RWPE2 (cell line): ENCODE results near the gene KCTD11.

Source experiments
- ATAC-seq: fragments of 200-7000 bp; cut with Tn5 transposase; 3 replicates; pipeline ENCODE4 v1.9.1; 2021; ENCODE audit warnings: low read depth
- DNase-seq: peaks from one replicate; pipeline ENCODE4 v3.0.0-alpha.2; 2020; ENCODE audit warnings: low spot score
- H3K27ac ChIP-seq: fragments of 450-650 bp; 2 replicates; pipeline ENCODE4 v1.5.1; 2017; ENCODE audit warnings: mild to moderate bottlenecking; ENCODE audit not compliant: poor library complexity, severe bottlenecking
- H3K27me3 ChIP-seq: fragments of 250-450 bp; sonication (Bioruptor Pico); 2 replicates; pipeline ENCODE4 v1.5.1; 2021; ENCODE audit warnings: mild to moderate bottlenecking, moderate library complexity; ENCODE audit not compliant: insufficient read depth, poor library complexity, severe bottlenecking
- H3K36me3 ChIP-seq: fragments of 250-450 bp; sonication (Bioruptor Pico); 2 replicates; pipeline ENCODE4 v1.5.1; 2020; ENCODE audit warnings: low read depth, mild to moderate bottlenecking, moderate library complexity
- H3K4me1 ChIP-seq: fragments of 250-450 bp; sonication (Bioruptor Pico); 2 replicates; pipeline ENCODE4 v1.5.1; 2021; ENCODE audit warnings: mild to moderate bottlenecking, moderate library complexity; ENCODE audit not compliant: insufficient read depth, poor library complexity, severe bottlenecking
- H3K4me3 ChIP-seq: fragments of 250-450 bp; sonication (Bioruptor Pico); 2 replicates; pipeline ENCODE4 v1.5.1; 2021; ENCODE audit warnings: mild to moderate bottlenecking, moderate library complexity; ENCODE audit not compliant: severe bottlenecking
- H3K9me3 ChIP-seq: fragments of 250-450 bp; sonication (Bioruptor Pico); 2 replicates; pipeline ENCODE4 v1.5.1; 2021; ENCODE audit warnings: mild to moderate bottlenecking, moderate library complexity; ENCODE audit not compliant: severe bottlenecking
- TF ChIP-seq, protein P1 (sequence below): fragments of 450-650 bp; IDR thresholded peaks from one replicate; pipeline ENCODE4 v1.5.1; 2017; ENCODE audit warnings: mild to moderate bottlenecking, moderate library complexity; ENCODE audit not compliant: poor library complexity, severe bottlenecking

Gene KCTD11

DNA sequence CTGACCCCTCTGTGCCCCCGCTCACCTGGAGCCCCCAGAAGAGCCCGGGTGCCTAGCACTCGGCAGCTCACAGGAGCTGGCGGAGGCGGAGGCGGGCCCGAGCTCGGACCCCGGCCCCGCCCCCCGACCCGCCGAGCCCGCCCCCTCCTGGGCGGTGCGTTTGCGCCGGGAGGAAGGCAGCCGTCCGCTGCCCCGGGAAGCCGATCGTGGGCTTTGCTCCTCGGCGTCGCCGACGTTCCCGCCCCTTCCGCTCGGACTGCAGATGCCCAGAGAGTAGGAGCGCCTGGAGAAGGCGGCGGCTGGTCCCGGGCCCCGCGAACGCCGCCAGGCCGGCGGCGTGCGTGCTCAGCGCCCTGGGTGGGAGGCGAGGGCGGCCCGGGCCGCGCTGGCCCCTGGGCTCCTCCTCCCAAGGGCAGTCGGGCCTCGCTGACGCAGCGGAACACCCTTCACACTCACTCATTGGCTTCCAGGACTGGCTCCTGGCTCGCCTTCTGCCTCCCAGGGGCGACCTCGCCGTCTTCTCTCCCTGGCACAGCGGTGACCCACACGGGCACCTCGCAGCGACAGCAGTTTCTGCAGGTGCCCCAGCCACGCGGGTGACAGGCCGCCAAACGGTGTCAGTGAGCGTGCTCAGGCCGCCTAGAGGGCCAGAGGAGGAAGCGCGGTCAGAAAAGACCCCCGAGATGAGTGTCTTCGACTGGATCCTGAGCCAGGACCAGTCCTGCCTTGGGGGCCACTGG, 42.7 kb downstream of the KCTD11 start, which contains the start of gene PLSCR3:
Gene PLSCR3, minus strand, starts transcription at position 74 of the 740 bp plus-strand sequence. CDS start 415 bp downstream, outside the sequence.
- no peaks in the 10 kb centered on the region for H3K4me1 ChIP-seq
- TF ChIP-seq, protein P1, sequence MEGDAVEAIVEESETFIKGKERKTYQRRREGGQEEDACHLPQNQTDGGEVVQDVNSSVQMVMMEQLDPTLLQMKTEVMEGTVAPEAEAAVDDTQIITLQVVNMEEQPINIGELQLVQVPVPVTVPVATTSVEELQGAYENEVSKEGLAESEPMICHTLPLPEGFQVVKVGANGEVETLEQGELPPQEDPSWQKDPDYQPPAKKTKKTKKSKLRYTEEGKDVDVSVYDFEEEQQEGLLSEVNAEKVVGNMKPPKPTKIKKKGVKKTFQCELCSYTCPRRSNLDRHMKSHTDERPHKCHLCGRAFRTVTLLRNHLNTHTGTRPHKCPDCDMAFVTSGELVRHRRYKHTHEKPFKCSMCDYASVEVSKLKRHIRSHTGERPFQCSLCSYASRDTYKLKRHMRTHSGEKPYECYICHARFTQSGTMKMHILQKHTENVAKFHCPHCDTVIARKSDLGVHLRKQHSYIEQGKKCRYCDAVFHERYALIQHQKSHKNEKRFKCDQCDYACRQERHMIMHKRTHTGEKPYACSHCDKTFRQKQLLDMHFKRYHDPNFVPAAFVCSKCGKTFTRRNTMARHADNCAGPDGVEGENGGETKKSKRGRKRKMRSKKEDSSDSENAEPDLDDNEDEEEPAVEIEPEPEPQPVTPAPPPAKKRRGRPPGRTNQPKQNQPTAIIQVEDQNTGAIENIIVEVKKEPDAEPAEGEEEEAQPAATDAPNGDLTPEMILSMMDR: no peak
- H3K27ac ChIP-seq: peak within 1 kb of the TSS; percentile 73
- peak; percentile 79 for ATAC-seq
- peak within 1 kb of the TSS; percentile 76 for H3K4me3 ChIP-seq
- H3K27me3 ChIP-seq: no peaks in the 10 kb centered on the region
- H3K9me3 ChIP-seq: no peaks in the 10 kb centered on the region
- H3K36me3 ChIP-seq: peaks cover 32% of the 10 kb centered on the region
- peak; percentile 86 for DNase-seq

DNA sequence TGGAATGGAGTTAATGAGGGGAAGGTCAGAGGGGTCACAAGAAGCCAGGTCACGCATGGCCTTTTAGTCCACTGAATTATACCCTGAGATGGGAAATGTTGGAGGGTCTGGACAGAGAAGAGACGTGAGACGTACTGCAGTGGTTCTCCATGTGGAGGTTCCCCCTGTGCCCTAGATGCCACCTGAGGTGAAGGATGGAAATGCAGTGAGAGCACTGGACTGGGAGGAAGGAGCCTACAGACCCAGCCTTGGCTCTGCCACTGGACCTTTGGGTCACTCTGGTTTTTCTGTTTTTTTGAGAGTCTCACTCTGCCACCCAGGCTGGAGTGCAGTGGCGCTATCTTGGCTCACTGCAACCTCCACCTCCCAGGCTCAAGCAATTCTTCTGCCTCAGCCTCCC, 44.2 kb downstream of the KCTD11 start:
- no peak for ATAC-seq
- TF ChIP-seq, protein P1: no peak
- Histone ChIP-seq H3K4me3 (no peak overlapping the region), H3K36me3 (peaks cover 21% of the 10 kb centered on the region), H3K9me3 (no peaks in the 10 kb centered on the region), H3K27ac (no peak overlapping the region), H3K27me3 (no peaks in the 10 kb centered on the region), H3K4me1 (peaks cover 7% of the 10 kb centered on the region)
- DNase-seq: no peak

DNA sequence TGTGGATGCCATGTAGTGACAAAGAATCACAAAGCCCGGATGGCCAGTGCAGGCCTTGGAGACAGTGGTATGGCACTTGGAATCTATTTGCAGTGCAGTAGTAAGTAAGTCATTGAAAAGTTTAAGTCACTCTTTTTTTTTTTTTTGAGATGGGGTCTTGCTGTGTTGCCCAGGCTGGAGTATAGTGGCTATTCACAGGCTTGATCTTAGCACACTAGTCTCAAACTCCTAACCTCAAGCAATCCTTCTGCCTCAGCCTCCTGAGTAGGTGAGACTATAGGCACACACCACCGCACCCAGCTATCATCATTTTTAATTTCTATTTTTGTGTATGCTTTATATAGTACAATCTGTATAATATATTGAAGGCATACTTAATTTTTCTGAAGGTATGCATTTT, 46.6 kb downstream of the KCTD11 start:
- Histone ChIP-seq H3K4me1 (peaks cover 7% of the 10 kb centered on the region), H3K9me3 (no peaks in the 10 kb centered on the region), H3K27me3 (no peaks in the 10 kb centered on the region), H3K4me3 (no peak overlapping the region), H3K27ac (no peak overlapping the region), H3K36me3 (peaks cover 17% of the 10 kb centered on the region)
- TF ChIP-seq, protein P1: no peak
- ATAC-seq (no peak), DNase-seq (no peak)

DNA sequence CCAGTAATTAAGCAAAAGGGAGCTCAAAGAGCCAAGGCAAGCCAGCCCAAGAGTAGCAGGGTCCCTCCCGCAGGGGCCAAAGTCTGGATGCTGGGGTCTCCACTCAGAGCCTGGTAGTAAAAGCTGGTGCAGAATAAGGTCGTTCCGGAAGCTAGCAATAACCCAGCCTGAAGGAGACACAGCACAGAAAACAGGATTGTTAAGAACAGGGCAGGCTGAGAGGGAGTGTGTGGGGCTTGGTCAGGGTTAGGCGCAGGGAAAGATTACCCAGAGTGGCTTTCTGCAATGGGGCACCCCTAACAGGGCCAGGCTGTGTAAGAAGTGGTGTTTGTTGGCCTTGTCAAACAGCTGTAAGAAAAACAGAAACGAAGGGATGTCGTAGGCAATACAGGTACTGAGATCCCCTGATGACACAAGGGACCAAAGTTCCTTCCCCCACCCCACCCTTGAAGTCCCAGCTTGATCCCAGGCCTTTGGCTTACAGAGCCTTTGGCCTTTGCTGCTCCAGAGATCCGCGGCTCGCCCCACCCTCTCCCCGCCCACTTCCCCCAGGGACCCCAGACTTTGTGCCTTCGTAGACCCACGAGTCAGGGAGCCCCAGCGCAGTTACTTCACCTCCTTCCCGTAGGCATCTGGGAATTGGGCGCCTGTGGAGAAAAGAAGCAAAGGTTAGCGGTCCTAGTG, 51.2 kb downstream of the KCTD11 start:
- TF ChIP-seq, protein P1: no peak
- Histone ChIP-seq H3K27ac (peak overlapping the region; percentile 58), H3K27me3 (no peaks in the 10 kb centered on the region), H3K9me3 (no peaks in the 10 kb centered on the region), H3K4me3 (peak overlapping the region; percentile 54), H3K36me3 (peaks cover 17% of the 10 kb centered on the region), H3K4me1 (peaks cover 7% of the 10 kb centered on the region)
- ATAC-seq: 0 out of 3 replicates have a peak, but pooled peaks have one; percentile 1
- DNase-seq: no peak

DNA sequence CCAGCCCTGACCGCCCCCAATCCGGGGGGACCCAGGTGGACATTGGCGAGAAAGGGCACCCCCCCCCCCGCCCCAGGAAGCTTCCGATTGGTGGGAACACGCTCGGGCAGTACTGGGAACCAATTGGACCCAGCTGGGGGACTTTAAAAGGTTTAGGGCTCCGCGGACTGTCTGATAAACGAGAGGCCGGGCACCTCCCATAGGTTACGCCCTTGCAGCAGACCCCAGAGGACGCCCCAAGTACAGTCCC, 51.7 kb downstream of the KCTD11 start:
- Histone ChIP-seq H3K27me3 (no peaks in the 10 kb centered on the region), H3K4me1 (peaks cover 7% of the 10 kb centered on the region), H3K9me3 (no peaks in the 10 kb centered on the region), H3K36me3 (peaks cover 17% of the 10 kb centered on the region), H3K4me3 (peak overlapping the region; percentile 54), H3K27ac (peak overlapping the region; percentile 58)
- peak; percentile 43 for ATAC-seq
- TF ChIP-seq, protein P1: no peak
- DNase-seq: no peak
